HG02840 (cell line): ENCODE measurements around the gene CARD10.

Experiments
- ATAC-seq: cut with Tn5 transposase; IDR thresholded peaks from one replicate; pipeline ENCODE4 v1.9.1; 2021; ENCODE audit warnings: mild to moderate bottlenecking, moderate library complexity, moderate number of reproducible peaks; ENCODE audit not compliant: unreplicated experiment, low FRiP score

The CARD10 gene

DNA sequence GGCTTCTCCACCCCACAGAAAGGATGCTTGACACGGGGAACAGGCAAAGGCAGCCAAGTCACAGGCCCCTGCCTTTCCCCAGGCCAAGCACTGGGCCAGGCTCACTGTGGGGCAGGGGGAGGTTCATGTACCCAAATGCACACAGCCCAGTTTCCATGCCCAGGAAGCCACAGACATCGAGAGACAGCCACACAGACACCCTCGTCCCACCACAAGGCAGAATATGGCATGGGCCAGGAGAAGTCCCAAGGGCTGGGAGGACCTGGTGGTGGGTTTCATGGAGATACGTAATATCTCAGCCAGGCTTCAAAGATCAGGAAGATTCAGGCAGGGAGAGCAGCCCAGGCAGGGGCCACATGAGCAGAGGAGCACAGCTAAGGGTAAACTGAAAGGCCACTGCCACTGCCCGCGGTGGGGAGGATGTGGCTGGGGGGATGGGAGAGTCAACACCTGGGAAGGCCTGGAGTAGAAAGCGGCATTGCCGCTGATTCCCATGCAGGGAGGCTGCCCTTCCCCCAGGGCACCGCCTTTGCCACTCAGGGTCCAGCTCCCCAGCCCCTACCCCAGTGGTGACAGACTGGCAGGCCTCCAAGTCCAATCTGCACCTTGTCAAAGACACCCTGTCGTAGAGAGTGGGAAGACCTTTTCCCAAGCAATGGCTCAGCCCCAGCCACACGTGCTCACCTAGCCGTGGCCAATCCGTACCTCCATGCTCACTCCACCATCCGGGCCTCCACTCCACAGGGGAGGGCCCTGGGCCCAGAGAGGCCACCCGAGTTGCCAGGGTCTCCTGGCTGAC is 30.7 kb downstream of the CARD10 start:
- ATAC-seq, result no peak

DNA sequence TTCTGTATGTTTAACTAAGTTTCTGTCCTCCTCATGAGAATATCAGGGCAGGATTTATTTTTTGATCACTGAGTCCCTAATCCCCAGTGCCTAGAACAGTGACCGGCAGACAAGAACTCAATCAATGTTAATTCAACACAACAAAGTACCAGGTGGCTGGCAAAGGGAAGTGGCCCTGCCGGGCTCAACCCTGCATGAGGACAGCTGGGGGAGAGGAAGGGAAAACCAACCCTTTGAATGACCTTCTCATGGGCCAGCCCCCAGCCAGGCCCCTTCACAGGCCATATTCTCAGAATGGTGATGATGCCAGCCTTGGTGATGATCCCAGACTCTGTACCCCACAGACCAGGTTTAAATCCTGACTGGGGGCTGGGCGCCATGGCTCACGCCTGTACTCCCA is 31.6 kb downstream of the CARD10 start:
- no peak for ATAC-seq

- no peak for ATAC-seq
Measured at GRCh38 chr22:37487129-37487528, 32.1 kb downstream of the CARD10 start.

- no peak for ATAC-seq
Measured at GRCh38 chr22:37486224-37486845, 32.9 kb downstream of the CARD10 start, which contains the start of gene MFNG. Gene MFNG (minus strand): TSS chr22:37486384. CDS start chr22:37486177, 207 bp downstream.

- no peak for ATAC-seq
Measured at GRCh38 chr22:37485395-37486223, 33.6 kb downstream of the CARD10 start.

GRCh38 chr22:37484480-37485394 is 34.5 kb downstream of the CARD10 start:
- ATAC-seq, result no peak

GRCh38 chr22:37483050-37483449 is 36.2 kb downstream of the CARD10 start:
- no peak for ATAC-seq

DNA sequence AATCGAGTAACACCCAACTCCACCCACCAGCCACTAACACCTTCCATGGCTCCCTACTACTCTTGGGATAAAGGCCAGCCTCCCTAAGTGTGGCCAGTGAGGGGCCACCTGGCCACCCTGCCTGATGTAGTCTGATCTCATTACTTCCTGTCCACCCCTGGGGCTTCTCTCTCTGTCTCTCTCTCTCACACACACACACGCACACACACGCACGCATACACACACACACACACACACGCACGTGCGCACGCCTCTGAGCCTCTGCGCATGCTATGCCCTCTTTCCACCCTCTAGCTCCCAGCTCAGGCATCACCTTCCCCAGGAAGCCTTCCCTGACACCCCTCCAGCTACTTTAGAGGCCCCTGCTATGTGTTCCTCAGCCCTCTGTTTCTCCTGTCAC is 37.0 kb downstream of the CARD10 start:
- ATAC-seq, result no peak

DNA sequence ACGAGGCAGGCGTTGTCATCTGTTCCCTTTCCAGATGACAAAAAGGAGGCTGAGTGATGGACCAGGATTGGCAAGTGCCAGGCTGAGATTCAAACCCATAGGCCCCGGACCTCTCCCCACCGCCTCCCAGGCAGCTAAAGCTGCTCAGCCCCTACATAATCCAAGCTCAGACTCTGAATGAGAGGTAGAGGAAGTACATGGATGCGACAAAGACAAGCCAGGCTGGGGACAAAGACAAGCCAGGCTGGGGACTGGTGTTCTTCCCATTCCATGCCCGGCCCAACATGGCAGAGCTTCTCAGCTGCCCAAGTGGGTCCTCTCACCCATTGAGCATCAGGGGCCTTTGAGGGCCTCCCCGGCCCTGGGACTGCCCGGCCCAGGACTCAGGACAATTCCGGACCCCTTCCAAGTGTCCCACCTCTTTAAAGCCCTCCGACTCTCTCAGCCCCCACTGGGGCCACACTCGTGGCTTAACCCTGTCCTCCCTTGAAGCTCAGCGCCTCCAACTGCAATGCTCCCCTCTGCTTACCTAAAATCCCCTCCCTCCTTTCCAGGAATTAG is 37.8 kb downstream of the CARD10 start:
- ATAC-seq, result no peak

DNA sequence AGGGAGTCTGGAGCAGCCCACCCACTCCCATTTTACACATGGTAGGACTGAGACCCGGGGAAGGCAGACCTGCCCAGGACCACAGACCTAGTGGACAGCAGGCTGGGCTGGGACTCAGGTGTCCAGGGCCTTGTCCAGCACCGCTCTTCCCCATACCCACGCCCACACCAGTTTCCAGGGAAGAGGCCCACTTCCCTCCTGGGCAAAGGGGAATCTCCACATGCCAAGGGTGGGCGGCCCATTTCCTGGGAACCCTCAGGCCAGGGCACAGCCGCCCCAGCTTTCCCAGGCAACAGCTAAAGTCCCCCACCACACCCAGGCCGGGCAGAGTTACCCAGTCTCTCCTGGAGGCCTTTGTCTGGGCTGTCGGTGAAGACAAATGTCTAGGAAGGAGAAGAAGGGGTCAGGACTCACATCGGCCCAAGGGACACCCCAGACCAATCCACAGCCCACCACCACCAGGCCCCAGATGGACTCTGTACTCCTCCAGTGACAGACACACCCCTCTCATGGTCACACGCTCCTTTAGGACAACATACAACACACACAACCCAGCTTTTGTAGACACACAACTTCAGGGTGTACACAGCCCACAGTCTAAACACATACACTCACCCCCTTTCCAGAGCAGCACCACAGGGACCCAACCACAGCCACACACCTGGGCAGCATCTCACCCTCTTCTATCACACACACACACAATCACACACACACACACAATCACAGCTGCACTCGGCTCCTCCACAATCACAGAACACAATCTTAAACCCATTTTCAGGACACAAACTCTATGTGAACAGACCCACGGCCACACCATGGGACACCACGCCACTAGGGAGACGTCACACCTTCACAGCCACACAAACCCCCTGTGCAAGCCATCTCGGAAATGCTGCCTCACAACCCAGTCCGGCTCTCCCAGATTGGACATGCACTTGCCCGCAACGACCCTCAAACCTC is 38.5 kb downstream of the CARD10 start:
- ATAC-seq, result no peak

DNA sequence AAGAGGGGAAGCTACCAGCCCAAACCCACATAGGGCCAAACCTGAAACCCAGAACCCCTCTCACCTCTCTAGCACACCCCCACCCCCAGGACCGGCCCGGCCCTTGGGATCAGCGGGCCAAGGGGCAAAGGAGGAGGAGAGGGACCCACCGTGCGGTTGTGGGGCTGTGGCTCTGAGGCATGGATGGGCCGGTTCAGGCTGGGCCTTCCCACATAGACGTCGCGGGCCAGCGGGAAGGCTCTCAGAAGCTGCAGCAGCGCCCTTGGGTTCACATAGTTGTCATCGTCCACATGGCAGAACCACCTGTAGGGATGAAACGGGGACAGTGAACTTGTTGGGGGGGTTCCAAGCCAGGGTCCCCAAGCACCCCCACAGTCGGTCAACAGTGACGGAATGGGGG is 40.0 kb downstream of the CARD10 start:
- no peak for ATAC-seq

GRCh38 chr22:37476389-37477329 is 42.6 kb downstream of the CARD10 start:
- ATAC-seq, result no peak

DNA sequence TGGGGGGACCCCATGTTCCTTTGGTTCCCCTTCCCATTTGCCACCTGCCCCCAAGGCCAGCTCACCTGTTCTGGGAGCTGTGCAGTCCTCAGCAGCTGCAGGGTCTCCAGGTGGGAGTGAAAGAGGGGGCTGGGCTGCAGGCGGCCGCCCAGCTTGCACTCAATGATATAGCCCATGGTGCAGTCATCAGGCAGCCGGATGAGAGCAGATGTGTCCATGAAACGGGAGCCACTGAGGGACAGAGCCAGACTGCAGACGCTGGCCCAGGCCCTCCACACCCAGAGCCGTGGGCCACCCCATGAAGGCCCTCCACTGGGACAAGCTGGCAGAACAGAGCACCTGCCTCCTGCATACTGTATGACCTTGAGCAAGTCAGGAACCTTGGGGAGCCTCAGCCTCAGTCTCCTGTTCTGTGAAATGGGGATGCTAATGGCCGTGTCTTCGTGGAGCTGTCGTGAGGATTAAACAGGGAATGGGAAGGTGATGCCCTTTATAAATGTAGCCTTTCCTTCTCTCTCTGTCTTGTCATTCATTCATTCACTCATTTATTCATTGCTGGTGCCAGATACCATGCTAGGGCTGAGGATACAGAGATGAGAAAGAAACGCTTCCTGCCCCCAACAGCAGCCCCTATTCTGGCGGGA is 44.6 kb downstream of the CARD10 start:
- no peak for ATAC-seq

- ATAC-seq, result no peak
Measured at GRCh38 chr22:37473437-37473946, 45.7 kb downstream of the CARD10 start.

- ATAC-seq, result no peak
Measured at GRCh38 chr22:37472418-37473006, 46.7 kb downstream of the CARD10 start.

GRCh38 chr22:37471727-37472417 is 47.3 kb downstream of the CARD10 start:
- ATAC-seq, result no peak
